ENCODE data around the gene WIPF2.

WIPF2 gene

DNA sequence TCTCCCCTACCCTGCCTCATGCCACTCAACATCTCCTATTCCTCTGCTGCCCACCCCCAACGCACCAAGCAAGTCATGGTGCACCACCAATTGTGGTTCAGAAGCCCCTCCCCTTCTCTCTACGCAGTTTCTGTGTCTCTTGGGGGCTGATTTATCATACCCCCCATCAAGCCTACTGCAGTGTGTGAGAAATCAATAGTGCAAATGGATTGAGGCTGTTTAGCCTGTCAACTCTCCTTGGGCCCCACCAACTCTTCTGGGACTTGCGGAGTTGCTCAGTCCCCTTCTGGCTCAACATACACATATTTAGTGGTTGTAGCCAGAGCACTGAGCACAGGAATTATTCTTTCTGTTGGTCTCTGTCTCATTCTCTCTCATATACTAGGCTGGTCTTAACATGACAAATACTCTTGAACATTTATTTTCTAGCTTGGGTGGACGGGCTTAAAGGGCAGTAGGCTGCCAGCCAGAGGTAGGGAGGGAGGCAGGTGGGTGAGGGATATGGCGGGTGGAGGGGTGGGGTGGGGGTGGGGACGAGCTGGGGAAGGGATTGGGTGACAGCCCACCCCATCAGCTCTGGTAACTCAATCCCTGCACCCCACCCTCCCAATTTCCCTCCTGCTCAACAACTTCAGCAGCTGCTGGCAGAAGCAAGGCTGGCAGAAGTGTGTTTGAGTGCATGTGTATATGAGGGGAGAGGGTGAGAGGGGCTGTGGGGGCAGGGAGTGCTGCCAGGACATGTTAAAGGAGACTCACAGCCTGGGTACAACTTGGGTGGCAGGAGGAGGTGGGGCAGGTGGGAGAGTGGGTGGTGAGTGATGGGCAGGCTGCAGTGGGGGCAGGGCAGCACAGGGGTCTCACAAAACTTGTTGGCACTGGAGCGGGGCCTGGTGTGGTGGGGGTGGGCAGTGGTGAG lies 94.8 kb downstream of the WIPF2 start:
- no peak for DNase-seq (ENCODE audit: low spot score)

DNA sequence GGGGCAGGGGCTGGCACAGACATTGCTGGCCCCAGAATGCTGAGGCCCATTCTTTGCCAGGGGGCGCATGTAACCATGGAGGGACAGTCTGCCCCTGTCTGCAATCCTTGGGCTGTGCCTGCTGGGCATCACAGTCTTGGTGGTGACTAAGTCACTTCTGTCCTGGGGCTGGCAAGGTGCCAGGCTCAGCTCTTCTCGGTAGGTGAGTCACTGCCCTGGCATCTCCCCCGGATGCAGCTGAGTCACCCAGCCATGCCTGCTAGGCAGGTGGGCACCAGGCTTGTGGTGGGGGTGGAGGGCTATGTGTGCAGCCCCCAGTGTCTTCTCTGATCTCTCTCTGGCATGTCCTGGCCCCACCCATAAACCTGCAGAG lies 95.5 kb downstream of the WIPF2 start:
- peak; percentile 96 for DNase-seq (ENCODE audit: low spot score)

DNA sequence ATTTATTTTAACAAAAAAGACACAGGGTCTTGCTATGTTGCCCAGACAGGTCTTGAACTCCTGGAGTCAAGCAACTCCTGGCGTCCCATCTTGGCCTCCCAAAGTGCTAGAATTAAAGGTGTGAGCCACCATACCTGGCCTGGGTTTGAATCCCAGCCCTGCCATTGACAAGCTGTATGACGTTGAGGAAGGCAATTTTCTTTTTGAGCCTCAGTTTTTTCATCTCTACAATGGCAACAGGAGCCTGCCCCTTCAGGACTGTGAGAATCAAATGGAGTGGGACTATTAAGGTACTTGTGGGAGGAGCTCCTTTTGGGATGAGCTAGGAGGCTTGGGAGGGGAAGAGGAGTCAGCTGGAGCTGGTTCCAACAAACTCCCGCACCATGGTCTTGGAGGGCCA lies 96.1 kb downstream of the WIPF2 start:
- DNase-seq (ENCODE audit: low spot score): no peak

DNA sequence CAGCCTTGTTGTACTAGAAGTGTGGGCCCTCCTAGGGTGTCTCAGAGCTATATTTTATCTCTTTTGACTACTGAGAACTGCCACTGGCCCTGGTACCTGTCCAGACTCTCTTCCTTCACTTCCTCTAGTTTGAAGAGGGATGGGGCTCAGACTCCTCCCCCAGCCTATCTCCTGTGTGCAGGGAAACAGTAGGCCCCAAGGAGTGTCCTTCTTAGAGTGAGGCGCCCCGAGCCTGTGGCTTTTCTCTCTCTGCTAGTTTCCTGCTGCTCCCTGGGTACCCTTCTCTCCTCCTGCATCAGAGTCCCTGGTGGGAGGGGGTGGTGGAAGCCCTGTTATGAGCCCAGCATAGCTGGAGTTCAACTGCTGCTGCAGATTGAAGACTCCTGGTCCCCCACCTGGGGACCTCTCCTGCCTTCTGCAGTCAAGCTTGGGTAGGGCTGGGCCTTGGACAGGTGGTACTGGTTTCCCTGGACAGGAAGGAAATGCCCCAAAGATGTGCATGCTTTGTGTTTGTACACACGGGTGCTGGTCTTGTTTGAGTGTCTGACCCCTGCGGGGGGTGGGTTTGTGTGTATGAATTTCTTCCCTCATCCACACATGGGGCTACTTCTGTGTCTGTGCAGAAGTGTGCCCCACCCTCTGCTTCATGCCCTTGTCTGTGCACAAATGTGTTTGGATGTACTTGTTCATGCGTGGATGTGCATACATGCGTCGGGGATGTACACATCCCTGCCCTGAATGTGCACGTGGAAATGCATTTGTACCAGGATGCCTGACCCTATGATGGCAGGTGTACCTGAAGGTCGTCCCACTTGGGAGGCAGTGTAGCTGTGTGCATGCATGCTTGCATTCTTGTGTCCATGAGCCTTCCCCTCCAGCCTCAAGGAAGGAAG lies 96.8 kb downstream of the WIPF2 start:
- DNase-seq (ENCODE audit: low spot score): no peak

DNA sequence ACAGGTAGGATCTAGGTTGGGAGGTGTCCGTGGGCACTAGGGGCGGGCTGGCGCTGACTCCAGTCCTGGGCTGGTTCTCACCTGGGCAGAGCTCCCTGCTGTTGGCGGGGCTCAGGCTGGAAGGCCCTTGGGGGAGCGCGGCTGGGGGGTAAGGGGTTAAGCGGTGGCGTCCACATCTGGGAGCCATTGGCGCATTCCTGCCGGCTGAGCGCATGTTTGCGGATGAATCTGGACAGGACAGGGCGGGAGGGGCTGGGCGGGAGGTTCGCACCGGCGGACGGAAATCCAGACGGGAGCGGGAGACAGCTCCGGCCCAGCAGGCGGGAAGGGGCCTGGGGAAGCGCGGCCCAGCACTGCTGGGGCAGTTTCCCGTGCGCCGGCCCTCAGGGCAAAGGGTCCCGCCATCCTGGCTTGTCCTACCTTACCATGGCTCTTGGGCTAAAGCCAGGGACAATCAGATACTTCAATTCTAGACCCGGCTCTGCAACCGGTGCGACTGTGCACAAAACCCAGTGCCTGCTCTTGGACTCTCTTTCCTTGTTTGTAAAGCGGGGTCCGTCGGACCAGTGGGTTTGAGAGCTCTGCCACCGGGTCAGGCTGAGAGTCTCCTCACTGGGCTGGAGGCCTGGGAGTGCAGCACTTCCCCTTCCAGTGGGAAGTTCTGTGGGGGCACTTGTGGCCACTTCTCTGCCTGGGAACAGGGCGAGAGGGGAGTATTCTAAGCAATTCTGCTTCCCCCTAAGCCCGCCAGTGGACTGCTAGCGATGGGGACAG lies 97.7 kb downstream of the WIPF2 start:
- DNase-seq (ENCODE audit: low spot score): no peak

DNA sequence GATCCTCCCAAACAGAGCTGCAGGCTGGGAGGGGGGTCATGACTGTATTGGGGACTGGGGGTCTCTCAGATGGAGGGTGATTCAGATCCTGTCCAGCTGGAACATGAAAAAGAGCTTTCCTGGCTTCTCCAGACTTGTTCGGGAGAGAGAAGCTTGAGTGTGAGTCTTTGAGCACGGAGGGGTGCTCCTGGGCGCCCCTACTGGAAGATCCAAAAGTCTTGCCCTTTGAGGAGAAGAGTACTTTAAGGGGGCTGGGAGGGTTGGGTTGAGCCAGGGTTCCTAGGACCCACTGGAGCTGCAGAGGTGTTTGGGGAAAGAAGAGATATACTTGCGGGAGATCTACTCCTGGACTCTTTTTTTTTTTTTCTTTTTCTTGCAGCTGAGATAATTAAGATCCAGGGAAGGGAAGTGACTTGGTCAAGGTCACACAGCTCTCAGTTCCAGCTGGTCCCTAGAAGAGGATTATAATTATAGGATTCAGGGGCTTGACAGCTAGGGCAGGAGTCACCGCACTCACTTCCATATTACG lies 98.3 kb downstream of the WIPF2 start:
- peak; percentile 58 for DNase-seq (ENCODE audit: low spot score)

DNA sequence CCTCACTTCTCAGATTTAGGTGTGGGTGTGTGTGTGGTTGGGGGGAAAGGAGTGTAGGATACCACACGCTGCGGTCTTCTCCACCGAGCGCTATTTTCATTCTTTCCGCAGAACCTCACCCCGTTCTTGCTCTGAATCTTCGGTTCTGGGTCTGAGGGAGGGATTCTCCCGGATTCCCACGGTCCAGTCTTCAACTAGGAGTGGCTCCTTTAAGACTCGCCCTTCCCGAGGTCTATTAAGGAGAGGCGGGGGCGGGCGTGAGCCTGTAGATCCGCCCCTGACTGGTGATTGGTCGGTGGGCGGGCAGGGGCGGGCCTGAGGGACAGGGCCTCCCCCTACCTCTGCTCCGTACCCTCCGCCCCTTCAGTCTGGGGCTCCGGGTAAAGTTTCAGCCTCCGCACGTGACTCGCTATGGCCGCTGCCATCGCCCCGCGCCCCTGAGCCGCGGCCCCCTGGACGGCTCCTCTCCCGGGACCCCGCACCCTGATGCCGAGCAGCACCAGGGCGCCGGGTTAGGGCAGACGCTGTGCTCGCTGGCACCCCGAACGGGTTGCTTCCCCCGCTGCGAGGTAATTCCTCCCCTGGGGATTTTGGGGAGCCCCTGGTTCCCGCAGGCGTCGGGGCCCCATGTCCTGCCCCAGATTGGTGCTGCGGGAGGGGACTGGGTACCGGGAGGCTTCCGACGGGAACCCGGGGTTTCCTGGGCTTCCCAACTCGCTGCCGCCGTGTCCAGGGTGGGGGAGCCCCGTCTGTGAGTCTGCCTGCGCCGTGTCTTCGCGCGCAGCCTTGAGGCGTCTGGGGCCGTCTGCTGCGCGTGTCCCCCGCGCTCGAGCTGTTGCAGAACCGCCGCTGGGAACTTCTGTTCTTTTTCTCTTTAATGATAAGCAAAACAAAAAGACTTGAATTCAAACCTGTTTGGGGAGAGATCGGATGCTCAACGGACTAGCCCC lies 99.1 kb downstream of the WIPF2 start:
- peak; percentile 92 for DNase-seq (ENCODE audit: low spot score)

DNA sequence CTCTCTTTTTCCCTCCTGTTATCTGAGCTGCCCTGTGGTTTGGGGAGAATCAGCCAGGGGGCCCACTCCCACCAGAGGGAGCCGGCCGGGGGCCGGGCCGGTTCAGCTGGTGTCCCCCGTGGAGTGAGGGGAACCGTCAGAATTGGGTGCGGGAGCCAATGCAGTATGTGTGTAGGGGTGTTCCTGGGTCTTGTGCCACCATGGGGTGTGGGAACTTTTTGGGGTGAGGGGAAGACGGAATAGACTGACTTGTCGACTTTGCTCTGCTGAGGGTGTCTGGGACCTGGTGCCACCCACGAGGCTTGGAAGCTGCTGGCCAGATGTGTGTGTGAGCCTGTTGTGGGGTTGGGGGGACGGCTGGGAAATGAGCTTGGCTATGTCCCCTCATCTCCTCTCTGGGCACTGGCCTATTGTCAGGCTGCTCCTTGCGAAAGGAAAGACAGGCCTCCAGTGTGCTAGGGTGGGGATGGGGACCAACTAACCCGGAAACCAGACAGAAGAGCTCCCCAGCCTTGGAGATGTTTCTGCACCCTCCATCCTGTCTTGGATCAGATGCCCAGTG lies 99.8 kb downstream of the WIPF2 start:
- DNase-seq (ENCODE audit: low spot score): no peak

DNA sequence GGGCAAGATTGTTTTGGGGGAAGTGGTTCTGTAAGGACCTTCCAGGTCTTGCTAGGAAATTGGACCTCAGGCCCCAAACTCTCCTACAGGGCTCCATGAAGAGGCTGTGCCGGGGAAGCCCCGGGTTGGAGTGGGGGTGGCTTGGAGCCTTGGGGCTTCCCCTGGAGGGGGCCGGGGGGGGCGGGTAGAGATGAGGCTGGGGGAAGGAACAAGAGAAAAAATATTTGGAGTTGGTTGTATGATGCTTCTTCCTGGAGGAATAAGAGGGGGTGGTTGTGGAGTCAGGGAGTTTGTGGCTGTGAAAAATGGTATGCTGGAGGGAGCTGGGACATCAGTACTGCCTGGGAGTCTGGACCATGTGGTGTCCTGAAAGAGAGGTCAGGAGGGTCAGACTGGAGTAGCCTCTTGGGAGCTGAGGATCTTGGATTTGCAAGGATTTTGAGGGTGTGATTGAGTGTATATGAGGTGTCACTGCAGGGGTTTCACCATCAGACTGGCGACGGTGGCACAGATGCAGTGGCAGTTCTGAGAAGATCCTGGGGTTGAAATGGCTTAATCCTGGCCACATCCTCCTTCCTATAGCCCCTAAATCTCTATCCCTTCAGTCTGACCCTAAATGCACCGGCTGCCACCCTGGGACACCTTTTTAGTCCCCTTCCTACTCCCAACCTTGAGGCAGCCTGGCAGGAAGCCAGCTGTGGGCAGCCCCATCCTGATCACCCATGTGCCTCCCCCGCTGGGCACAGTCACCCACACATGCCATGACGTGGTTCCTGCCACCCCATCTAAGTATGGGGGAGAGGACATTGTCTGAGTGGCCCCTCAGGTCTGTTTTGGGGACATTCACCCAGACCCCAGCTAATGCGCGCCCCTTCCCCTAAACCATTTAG lies 100.8 kb downstream of the WIPF2 start:
- DNase-seq (ENCODE audit: low spot score): peak; percentile 84

DNA sequence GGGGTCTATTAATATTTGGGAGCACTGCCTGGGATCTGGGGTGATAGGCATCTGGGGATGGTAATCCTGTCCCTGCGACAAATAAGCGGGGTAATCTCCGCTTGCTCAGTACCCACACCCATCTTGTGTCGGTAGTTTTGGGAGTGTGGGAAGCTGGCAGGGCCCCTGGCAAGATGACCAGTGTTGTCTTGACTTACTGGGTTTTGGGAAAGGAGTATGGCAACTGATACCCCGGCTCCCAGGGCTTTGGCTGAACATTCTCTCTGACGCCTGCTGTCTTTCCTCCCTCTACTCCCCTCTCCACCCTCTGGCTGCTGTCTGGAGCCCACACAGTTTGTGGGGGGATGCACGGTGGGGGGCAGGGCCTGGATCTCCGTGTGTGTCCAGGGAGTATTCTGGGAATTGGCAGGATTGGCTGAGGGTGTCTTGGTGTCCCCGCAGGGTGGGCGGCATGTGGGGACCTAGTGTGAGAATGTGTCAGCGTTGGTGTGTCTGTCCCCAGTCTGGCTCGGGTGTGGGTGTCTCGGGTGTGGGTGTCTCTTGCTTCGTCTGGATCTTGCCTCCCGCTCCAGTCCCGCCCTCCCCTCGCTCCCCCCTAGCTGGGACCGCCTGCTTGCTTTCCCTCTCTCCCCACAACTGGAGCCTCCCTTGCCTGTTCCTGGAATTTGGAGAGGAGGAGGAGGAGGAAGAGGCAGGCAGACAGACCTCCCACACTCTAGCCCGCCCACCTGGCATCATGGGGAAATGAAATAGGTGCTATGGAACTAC lies 101.8 kb downstream of the WIPF2 start:
- DNase-seq (ENCODE audit: low spot score): peak; percentile 75

DNA sequence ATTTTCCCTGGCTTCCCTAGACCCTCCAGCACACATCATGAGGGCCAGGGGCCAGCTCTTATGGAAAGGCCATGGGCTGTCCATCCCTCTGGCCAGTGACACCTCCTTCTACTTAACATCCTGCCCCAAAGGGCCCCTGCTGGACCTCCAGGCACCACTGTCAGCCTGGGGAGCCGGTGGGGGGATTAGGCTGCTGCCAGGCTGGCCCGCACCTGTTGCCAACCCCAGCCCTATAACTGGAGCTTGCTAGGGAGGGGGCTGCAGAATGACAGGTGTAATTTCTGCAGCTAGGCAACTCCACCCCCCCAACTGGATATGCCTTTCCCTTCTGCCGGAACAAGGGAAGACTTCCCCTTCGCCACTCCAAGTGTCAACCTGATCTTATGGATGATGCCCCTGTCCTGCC lies 102.4 kb downstream of the WIPF2 start:
- no peak for DNase-seq (ENCODE audit: low spot score)

DNA sequence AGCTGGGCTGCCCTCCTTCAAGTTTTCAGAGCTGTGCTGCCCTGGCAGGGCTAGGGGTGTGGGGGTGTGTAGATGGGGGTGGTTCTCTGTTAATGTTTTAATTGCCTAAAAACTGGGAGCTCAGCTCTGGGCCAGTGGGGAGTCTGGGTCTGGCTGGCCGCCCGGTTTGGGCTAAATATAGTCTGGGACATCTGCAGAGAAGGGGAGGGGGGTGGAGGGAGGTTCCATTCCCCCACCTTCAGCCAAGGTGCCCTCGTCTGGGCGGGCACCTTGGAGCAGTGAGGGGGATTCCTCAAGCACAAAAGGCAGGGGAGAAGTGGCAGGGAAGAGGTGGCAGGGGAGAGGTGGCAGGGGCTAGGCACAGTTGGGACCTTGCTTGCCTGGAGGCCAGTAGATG lies 102.9 kb downstream of the WIPF2 start:
- no peak for DNase-seq (ENCODE audit: low spot score)

DNA sequence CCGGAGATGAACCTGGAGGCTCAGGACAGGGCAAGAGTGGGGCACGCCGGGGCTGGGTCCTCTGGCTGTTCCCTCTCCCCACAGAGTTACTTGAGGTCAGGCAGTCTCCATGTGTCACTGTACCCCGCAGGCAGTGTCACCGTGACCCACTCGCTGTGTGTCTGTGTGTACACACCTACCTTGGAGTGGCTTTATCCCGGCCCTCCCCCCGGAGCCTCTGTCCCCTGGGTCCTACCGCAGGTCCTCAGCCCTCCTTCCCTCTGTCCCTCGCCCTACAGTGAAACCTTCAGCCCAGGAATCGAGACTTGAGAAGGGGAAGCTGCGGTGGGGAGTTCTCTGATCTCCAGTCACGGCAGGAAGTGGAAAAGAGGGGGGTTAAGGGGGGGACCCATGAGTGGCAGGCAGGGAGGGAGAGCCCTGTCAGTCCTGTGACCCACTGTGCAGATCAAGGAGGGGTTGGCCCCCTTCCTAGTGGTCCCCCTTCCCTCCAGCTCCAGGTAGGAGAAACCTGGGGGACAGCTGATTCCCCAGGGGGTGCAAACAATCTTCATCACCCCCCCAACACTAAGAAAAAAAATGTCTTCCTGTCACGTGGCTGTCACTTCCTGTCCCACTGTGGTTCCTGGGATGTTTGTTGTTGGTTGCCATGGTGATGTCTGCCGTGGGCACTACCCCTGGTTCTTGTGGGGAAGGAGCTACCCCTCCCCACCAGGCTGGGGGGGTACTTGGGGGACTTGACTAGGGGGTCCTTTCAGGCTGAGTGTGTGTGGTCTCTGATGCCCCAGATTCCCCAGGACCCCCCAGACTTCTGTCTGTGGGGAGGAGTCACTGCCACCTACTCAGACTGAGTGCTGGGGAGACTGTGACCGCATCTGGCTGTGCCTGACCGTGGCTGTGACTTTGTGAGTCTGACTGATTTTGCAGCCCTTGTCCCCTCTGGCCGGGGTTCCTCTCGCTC lies 103.5 kb downstream of the WIPF2 start:
- DNase-seq (ENCODE audit: low spot score): peak; percentile 96

DNA sequence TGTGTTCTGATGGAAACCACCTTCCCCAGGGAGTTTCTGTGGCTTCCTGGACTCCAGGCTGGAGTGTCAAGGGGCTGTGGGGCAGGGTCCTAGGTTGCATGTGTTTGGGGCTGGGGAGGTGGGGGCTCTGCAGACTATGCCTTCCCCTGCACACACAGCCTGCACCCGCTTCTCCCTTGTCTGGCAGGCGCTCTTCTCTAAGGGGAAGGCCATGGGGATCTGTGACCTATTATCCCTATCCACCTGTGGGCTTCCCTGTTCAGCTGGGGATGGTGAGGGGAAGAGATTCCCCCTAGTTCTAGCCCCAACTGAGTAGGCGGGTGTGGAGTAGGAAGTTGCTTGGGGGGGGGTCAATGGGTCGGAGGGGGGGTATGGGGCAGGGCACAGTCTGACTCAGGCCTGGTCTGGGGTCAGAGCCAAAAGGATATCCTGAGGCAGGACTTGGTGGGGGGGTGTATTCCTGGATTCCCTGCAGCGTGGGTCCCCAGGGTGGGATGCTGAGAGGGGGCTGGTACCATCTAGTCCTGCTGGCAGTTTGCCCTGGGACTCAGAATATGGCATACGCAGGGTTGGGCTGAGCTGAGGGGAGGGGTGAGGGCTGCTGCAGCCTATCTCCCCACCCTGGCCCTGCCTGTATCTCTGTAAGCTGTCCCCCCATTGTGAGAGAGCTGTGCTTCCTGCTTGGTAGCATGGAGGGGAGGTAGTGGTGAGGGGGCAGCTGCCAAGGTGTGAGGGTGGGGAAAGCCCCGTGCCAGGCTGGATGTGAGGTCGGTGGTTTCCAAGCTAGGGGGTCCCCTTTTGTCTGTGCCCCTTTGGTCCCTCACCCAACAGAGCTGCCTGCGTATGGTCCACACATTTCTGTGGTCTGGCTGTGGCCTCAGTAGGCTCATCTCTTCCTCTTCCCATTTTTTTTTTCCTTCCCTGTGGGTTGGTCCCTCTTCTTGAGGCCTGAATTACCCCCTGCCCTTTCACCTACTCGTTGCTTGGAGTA lies 104.6 kb downstream of the WIPF2 start:
- peak; percentile 82 for DNase-seq (ENCODE audit: low spot score)

DNA sequence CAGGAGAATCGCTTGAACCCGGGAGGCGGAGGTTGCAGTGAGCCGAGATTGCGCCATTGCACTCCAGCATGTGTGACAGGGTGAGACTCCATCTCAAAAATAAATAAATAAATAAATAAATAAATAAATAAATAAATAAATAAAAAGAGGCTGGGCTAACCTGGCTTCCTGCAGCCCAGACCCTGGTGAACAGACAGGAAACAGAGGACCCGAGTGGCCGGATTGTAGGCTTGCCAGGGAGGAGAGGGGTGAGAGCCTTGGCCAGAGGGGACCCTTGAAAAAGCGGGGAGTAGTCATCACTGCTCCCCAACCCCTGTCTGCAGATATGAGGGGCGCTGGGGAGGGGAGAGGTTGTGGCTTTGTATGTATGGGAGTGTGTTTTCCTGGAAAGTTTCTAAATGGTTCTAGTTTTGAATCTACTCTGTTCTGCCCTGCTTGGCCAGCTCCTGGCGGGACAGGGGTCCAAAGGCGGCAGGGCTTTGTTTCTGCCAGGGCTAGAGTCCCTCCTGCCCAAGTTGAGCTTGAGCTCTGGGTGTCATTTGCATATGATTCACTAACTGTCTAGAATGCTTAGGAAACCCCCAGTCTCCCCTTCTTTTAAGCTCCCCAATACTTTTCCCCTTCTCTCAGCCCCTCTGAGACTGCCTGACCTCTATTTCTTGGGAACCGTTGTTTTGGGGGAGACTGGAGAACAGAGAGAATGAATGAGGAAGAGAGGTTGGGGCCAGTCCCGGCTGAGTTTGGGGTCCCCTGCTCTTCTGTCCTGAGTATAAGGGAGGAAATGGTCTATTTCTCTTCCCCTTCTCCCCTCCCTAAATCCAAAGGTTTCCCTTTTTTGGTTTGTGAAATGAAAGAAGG lies 106.3 kb downstream of the WIPF2 start:
- DNase-seq (ENCODE audit: low spot score): peak; percentile 64
